ENCODE results near the gene RPL18A. TPM values are rescaled to one million over a fixed set of nuclear protein-coding genes. Genes with fewer than 3 reads are reported as not detected.

The RPL18A gene
- total RNA-seq, 1 experiment from 2014 or later: 2,837 TPM

DNA sequence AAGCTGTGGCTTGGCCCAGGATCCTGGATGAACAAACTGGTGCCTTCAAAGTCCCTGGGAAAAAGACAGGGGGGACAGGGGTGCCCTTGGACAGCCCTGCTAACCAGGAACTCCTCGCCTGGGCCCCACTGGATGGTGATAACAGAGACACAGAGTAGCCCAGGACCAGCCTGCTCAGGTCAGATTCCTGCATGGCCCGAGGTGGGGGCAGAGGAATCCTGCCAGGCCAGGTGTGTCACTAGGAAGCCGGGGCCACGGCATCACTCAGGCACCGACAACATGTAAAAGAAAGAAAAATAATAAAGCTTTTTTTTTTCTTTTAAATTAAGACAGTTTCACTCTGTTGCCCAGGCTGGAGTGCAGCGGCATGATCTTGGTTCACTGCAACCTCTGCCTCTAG is 5.6 kb upstream of the RPL18A start:
- no peak overlapping the region for H3K9ac ChIP-seq (ENCODE audit: extremely low read depth, insufficient read length, low read length)
- H2AK5ac ChIP-seq (ENCODE audit: insufficient read length, low read length): no peak overlapping the region
- no peak overlapping the region for H3K27ac Mint-ChIP-seq
- no peaks in the 10 kb centered on the region for H4K20me1 ChIP-seq (ENCODE audit: control insufficient read depth, insufficient read depth, insufficient read length)
- no peak overlapping the region for H3K4ac ChIP-seq (ENCODE audit: low read depth, low read length)
- H3K14ac ChIP-seq (ENCODE audit: insufficient read depth, low read length): no peak overlapping the region
- no peaks in the 10 kb centered on the region for H3K9me3 ChIP-seq (ENCODE audit: control insufficient read depth, low read depth, low read length)
- H3K4me1 Mint-ChIP-seq: peaks cover 7 to 8% of the 10 kb centered on the region in 2 experiments
- no peaks in the 10 kb centered on the region for H3K79me1 ChIP-seq (ENCODE audit: insufficient read depth, low read depth, low read length, poor library complexity, severe bottlenecking)
- H3K36me3 Mint-ChIP-seq (ENCODE audit: insufficient read depth in 1 of 3, low read depth in 3 of 3): no peaks in the 10 kb centered on the region
- H3T11ph ChIP-seq (ENCODE audit: low read length): no peak overlapping the region
- H2BK12ac ChIP-seq (ENCODE audit: insufficient read length, low read depth, low read length): no peak overlapping the region
- DNase-seq: no peak
- H3K4me1 ChIP-seq (ENCODE audit: insufficient read depth, low read length): no peaks in the 10 kb centered on the region
- no peak overlapping the region for H4K8ac ChIP-seq (replicated peaks; ENCODE audit: insufficient read length, low read depth, low read length)
- no peaks in the 10 kb centered on the region for H3K23me2 ChIP-seq (ENCODE audit: insufficient read length, low read depth, low read length, poor library complexity, severe bottlenecking)
- no peak overlapping the region for H2AFZ ChIP-seq (ENCODE audit: low read length)
- TF ChIP-seq, protein P1, sequence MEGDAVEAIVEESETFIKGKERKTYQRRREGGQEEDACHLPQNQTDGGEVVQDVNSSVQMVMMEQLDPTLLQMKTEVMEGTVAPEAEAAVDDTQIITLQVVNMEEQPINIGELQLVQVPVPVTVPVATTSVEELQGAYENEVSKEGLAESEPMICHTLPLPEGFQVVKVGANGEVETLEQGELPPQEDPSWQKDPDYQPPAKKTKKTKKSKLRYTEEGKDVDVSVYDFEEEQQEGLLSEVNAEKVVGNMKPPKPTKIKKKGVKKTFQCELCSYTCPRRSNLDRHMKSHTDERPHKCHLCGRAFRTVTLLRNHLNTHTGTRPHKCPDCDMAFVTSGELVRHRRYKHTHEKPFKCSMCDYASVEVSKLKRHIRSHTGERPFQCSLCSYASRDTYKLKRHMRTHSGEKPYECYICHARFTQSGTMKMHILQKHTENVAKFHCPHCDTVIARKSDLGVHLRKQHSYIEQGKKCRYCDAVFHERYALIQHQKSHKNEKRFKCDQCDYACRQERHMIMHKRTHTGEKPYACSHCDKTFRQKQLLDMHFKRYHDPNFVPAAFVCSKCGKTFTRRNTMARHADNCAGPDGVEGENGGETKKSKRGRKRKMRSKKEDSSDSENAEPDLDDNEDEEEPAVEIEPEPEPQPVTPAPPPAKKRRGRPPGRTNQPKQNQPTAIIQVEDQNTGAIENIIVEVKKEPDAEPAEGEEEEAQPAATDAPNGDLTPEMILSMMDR (conservative IDR thresholded peaks at IDR 0.05): no peak
- no peak overlapping the region for H2BK120ac ChIP-seq (ENCODE audit: low read depth, low read length, poor library complexity, severe bottlenecking)
- no peak overlapping the region for H2BK5ac ChIP-seq (ENCODE audit: insufficient read length, low read length)
- no peak overlapping the region for H3K4me2 ChIP-seq (ENCODE audit: insufficient read depth, insufficient read length, low read length)
- no peak overlapping the region for H4K5ac ChIP-seq (ENCODE audit: insufficient read length, low read depth, low read length)
- peaks cover 2 to 5% of the 10 kb centered on the region in 2 experiments; a peak in 3 of 5 replicates for H3K9me3 Mint-ChIP-seq
- H2BK20ac ChIP-seq (ENCODE audit: low read depth, low read length, poor library complexity, severe bottlenecking): no peak overlapping the region
- no peak overlapping the region for H3K23ac ChIP-seq (ENCODE audit: insufficient read length, low read depth, low read length)
- WGBS (ENCODE audit: extremely low coverage, insufficient read length, low lambda C conversion rate): no CpG with 5 or more reads among the region's 6 CpGs
- H3K56ac ChIP-seq (ENCODE audit: insufficient read length, low read depth, low read length): no peak overlapping the region
- H3K79me2 ChIP-seq (ENCODE audit: insufficient read depth, low read length): no peaks in the 10 kb centered on the region
- H4K91ac ChIP-seq (ENCODE audit: insufficient read length, low read depth, low read length): no peak overlapping the region
- H3K18ac ChIP-seq (ENCODE audit: insufficient read length, low read depth, low read length): no peak overlapping the region
- H3K27me3 Mint-ChIP-seq (ENCODE audit: low read depth): peaks cover 16% of the 10 kb centered on the region
- no peak overlapping the region for H3K4me3 Mint-ChIP-seq
- H3K27me3 ChIP-seq (ENCODE audit: insufficient read depth, low read length): no peaks in the 10 kb centered on the region
- no peak overlapping the region for H3K27ac ChIP-seq (ENCODE audit: insufficient read length, low read depth, low read length)
- H2BK15ac ChIP-seq (ENCODE audit: low read depth, low read length): no peak overlapping the region

Data from H9 (cell line).